DND-41 (cell line): ENCODE results near the gene ADRM1.

Source experiments
- ATAC-seq: fragments of 200-7000 bp; cut with Tn5 transposase; 3 replicates; pipeline ENCODE4 v1.9.1; 2021; ENCODE audit warnings: low read depth; ENCODE audit not compliant: insufficient read depth
- DNase-seq: peaks from one replicate; pipeline ENCODE4 v3.0.0-alpha.2; 2020
- H2AFZ ChIP-seq: 2 replicates; pipeline ENCODE4 v1.6.0; 2012; ENCODE audit warnings: low read depth, low read length
- H3K27ac ChIP-seq: 2 replicates; pipeline ENCODE4 v1.5.1; 2012; ENCODE audit warnings: low read length, inconsistent platforms
- H3K27me3 ChIP-seq: fragments of 200-600 bp; sonication (generic); 2 replicates; pipeline ENCODE4 v1.6.0; 2012; ENCODE audit warnings: low read length, mild to moderate bottlenecking, inconsistent platforms; ENCODE audit not compliant: insufficient read depth, poor library complexity
- H3K36me3 ChIP-seq: 2 replicates; pipeline ENCODE4 v1.5.1; 2012; ENCODE audit warnings: low read length, inconsistent platforms; ENCODE audit not compliant: insufficient read depth
- H3K4me1 ChIP-seq: 2 replicates; pipeline ENCODE4 v1.5.1; 2012; ENCODE audit warnings: mild to moderate bottlenecking, low read length; ENCODE audit not compliant: insufficient read depth
- H3K4me2 ChIP-seq: 2 replicates; pipeline ENCODE4 v1.6.0; 2012; ENCODE audit warnings: mild to moderate bottlenecking, moderate library complexity, low read length, inconsistent platforms; ENCODE audit not compliant: insufficient read depth
- H3K4me3 ChIP-seq, 2 experiments: fragments of 200-600 bp in 1 of 2; shearing (Covaris generic) in 1 of 2; 2 replicates each; pipeline ENCODE4 v1.5.1; 2012 to 2016; ENCODE audit warnings: inconsistent platforms in 2 of 2, low read length in 2 of 2, mild to moderate bottlenecking in 2 of 2, low read depth in 1 of 2, moderate library complexity in 1 of 2
- H3K79me2 ChIP-seq: 2 replicates; pipeline ENCODE4 v1.6.0; 2012; ENCODE audit warnings: low read length, inconsistent platforms; ENCODE audit not compliant: insufficient read depth
- H3K9ac ChIP-seq: 2 replicates; pipeline ENCODE4 v1.6.0; 2012; ENCODE audit warnings: low read depth, mild to moderate bottlenecking, inconsistent platforms, low read length, moderate library complexity
- H3K9me3 ChIP-seq: 2 replicates; pipeline ENCODE4 v1.5.1; 2012; ENCODE audit warnings: low read length, moderate library complexity, mild to moderate bottlenecking, inconsistent platforms; ENCODE audit not compliant: insufficient read depth, severe bottlenecking
- H4K20me1 ChIP-seq: 2 replicates; pipeline ENCODE4 v1.6.0; 2012; ENCODE audit warnings: low read length; ENCODE audit not compliant: insufficient read depth
- CTCF ChIP-seq: IDR thresholded peaks from 2 replicates; pipeline ENCODE4 v1.5.1; 2012; ENCODE audit warnings: borderline replicate concordance, low read length, moderate library complexity, mild to moderate bottlenecking; ENCODE audit not compliant: poor library complexity, severe bottlenecking; ENCODE audit errors: extremely low read depth
- EZH2 ChIP-seq: IDR thresholded peaks from 3 replicates; pipeline ENCODE4 v1.6.1; 2012; ENCODE audit warnings: borderline replicate concordance, low read depth, mild to moderate bottlenecking, moderate library complexity, low read length, inconsistent platforms; ENCODE audit not compliant: severe bottlenecking

The ADRM1 gene

GRCh38 chr20:62333820-62334595, 31.2 kb downstream of the ADRM1 start:
- H3K36me3 ChIP-seq: no peaks in the 10 kb centered on the region

GRCh38 chr20:62334881-62335280, 32.1 kb downstream of the ADRM1 start:
- no peak overlapping the region for H3K27ac ChIP-seq
- H3K9me3 ChIP-seq: no peaks in the 10 kb centered on the region
- ATAC-seq (no peak), DNase-seq (no peak)
- H2AFZ ChIP-seq: no peak overlapping the region
- no peaks in the 10 kb centered on the region for H3K36me3 ChIP-seq
- no peaks in the 10 kb centered on the region for H3K4me1 ChIP-seq
- no peak overlapping the region for H3K4me3 ChIP-seq
- H4K20me1 ChIP-seq: peaks cover 22% of the 10 kb centered on the region; the same call in 1 of the 2 replicates
- H3K27me3 ChIP-seq: peaks cover 16% of the 10 kb centered on the region
- H3K9ac ChIP-seq: no peak overlapping the region
- no peak overlapping the region for H3K4me2 ChIP-seq
- TF ChIP-seq EZH2 (no peak), CTCF (no peak)
- no peaks in the 10 kb centered on the region for H3K79me2 ChIP-seq

More at GRCh38 chr20:62333820-62334595, 31.2 kb downstream of the ADRM1 start:
- Histone ChIP-seq H3K4me1 (no peaks in the 10 kb centered on the region), H3K9me3 (no peaks in the 10 kb centered on the region), H3K4me2 (no peak overlapping the region), H3K27ac (no peak overlapping the region), H3K9ac (no peak overlapping the region), H3K4me3 (no peak overlapping the region), H3K79me2 (no peaks in the 10 kb centered on the region), H3K27me3 (peaks cover 14% of the 10 kb centered on the region), H2AFZ (no peak overlapping the region), H4K20me1 (peaks cover 20% of the 10 kb centered on the region; the same call in 1 of the 2 replicates)
- TF ChIP-seq EZH2: no peak
- no peak for TF ChIP-seq CTCF
- ATAC-seq (no peak), DNase-seq (no peak)

GRCh38 chr20:62335532-62335931, 32.7 kb downstream of the ADRM1 start:
- Histone ChIP-seq H4K20me1 (peaks cover 19% of the 10 kb centered on the region; the same call in 1 of the 2 replicates), H3K4me2 (no peak overlapping the region), H3K9ac (no peak overlapping the region), H3K4me1 (no peaks in the 10 kb centered on the region), H2AFZ (no peak overlapping the region), H3K27ac (no peak overlapping the region), H3K36me3 (no peaks in the 10 kb centered on the region), H3K9me3 (no peaks in the 10 kb centered on the region), H3K4me3 (no peak overlapping the region), H3K27me3 (peaks cover 18% of the 10 kb centered on the region), H3K79me2 (no peaks in the 10 kb centered on the region)
- ATAC-seq (no peak), DNase-seq (no peak)
- TF ChIP-seq EZH2 (no peak), CTCF (no peak)
